Motor neuron (in vitro differentiated cells): ENCODE results near the gene ACP7. TPM values are rescaled to one million over a fixed set of nuclear protein-coding genes. Genes with fewer than 3 reads are reported as not detected.

Experiments
- ATAC-seq, 8 experiments: fragments of 200-7000 bp; cut with Tn5 transposase; replicated peaks in 6 of 8; 2 replicates each; pipeline ENCODE4 v1.8.0; 2021; ENCODE audit warnings: mild to moderate bottlenecking in 8 of 8, moderate library complexity in 8 of 8
- H3K27ac ChIP-seq, 2 donors: fragments of 250-450 bp; sonication (Bioruptor Pico); 2 replicates each; pipeline ENCODE4 v1.9.0; 2021; ENCODE audit warnings: antibody characterized with exemption in 2 of 2, mild to moderate bottlenecking in 2 of 2, moderate library complexity in 1 of 2
- H3K4me1 ChIP-seq, 2 donors: fragments of 250-450 bp; sonication (Bioruptor Pico); replicated peaks in 1 of 2; 2 replicates each; pipeline ENCODE4 v1.6.1; 2021; ENCODE audit warnings: antibody characterized with exemption in 2 of 2, mild to moderate bottlenecking in 2 of 2, moderate library complexity in 1 of 2
- H3K4me3 ChIP-seq, 5 donors: fragments of 250-450 bp; sonication (Bioruptor Pico); 2 replicates each; pipeline ENCODE4 v1.9.0; 2021; ENCODE audit warnings: antibody characterized with exemption in 5 of 5, mild to moderate bottlenecking in 5 of 5, moderate library complexity in 4 of 5
- WGBS, 10 experiments: fragments of 450-650 bp; shearing (Covaris generic); methylation state at CpG; one replicate each; pipeline ENCODE4 v1.0.0; 2022; 5-methylcytosine and 5-hydroxymethylcytosine counted together
- in situ Hi-C, 9 experiments: fragments of 400-800 bp; cut with MboI; loops; one replicate each; pipeline ENCODE4 v1.15.0; 2021; ENCODE audit warnings: low sequenced_read_pairs in 9 of 9, low pct_unique_long_range_greater_than_20kb in 2 of 9; ENCODE audit not compliant: unreplicated experiment in 9 of 9
- total RNA-seq, 8 experiments: library from RNA; unstranded; fragments of 300-600 nt; gene quantifications; 2 replicates each; pipeline versions ENCODE4 v1.2.3 to v1.2.4, GENCODE V29; 2022

Gene ACP7
- total RNA-seq, 8 experiments from 2014 or later, result 0.07 to 0.42 (median 0.15) TPM; not detected in 3

DNA sequence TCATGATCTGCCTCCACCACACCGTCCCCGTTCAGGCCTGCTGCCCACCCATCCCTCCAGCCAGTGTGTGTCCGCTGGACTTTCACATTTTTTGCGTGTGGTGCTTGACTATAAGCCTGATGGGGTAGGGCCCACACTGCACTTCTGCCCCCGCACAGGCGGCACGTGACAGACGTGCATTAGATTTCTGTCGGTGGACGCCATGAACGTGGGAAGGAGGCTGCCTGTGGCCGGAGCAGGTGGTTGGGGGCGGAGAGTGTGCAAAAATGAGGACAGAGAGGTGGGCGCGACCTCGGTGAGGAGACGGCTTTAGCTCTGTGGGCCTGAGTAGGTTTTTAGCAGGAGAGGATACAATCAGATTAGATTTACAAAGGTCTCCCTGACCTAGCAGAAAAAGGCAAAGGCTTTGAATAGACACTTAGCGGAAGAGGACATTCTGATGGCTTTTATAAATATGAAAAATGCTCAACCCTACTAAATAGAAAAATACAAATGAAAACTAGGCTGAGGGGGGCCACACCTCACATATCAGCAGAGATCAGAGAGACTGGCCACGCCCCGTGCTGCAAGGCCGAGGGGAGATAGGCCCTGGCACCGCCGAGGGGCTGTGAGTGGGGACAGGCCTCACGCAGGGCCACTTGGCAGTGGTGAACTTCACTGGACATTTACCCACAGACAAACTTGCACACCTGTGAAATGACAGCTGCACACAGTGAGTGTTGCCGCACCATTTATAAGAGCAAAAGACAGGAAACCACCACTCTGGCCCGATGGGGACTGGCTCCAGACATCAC is 66.8 kb downstream of the ACP7 start:
- Histone ChIP-seq H3K4me1 (no peaks in the 10 kb centered on the region), H3K27ac (no peak overlapping the region), H3K4me3 (no peak overlapping the region)
- in situ Hi-C loops, result no loop called here
- 20 to 100% (median 76%) methylated on average over 1 to 8 of the region's 26 CpGs; no CpG with 5 or more reads in 3 of the 10 experiments for WGBS, 10 experiments
- ATAC-seq, result no peak

DNA sequence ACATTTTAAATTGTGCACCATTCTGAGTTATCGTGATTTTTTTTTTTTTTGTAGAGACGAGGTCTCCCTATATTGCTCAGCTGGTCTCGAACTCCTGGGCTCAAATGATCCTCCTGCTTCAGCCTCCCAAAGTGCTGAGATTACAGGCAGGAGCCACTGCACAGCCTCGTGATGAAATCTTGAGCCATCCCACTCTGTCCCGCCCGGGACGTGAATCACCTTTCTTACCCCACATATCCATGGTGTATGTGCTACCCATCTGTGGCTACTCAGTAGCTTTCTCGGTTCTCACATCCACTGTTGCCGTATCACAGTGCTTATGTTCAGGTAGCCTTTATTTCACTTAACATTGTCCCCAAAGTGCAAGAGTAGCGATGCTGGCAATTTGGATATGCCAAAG is 67.9 kb downstream of the ACP7 start:
- ATAC-seq, result no peak
- in situ Hi-C loops, result no loop called here
- WGBS, 10 experiments, result 69 to 100% (median 84%) methylated on average over 2 to 8 of the region's 10 CpGs; no CpG with 5 or more reads in 2 of the 10 experiments
- Histone ChIP-seq H3K4me1 (peaks cover 6 to 10% of the 10 kb centered on the region in 2 donors), H3K27ac (no peak overlapping the region), H3K4me3 (no peak overlapping the region)

DNA sequence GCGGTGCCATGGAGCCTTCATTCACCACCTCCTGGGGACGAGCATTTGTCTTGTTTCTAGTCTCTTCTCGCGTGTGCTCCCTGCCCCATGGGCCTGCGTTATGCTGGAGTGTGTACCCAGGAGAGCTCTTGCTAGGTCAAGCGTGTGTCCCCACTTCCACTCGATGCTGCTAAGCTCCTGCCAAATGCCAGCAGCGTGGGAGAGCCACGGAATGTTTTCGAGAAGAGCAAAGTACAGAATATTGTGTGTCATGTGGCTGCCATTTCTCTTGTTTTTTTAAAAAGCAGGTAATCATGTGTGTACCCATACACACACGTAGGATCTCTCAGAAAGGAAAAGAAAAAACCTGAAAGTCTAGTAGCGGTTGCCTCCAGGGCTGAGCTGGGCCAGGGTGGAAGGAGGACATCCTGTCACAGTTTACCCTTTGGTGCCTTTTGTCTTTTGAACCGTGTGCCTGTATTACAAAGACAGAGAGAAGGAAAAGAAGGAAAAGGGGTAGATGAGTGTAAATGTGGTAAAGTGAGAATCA is 70.0 kb downstream of the ACP7 start:
- 81 to 100% (median 96%) methylated on average over 2 to 10 of the region's 13 CpGs; no CpG with 5 or more reads in 2 of the 10 experiments for WGBS, 10 experiments
- no peak for ATAC-seq
- Histone ChIP-seq H3K4me3 (no peak overlapping the region), H3K27ac (no peak overlapping the region), H3K4me1 (peaks cover 6 to 13% of the 10 kb centered on the region in 2 donors)
- in situ Hi-C loops, result no loop called here

DNA sequence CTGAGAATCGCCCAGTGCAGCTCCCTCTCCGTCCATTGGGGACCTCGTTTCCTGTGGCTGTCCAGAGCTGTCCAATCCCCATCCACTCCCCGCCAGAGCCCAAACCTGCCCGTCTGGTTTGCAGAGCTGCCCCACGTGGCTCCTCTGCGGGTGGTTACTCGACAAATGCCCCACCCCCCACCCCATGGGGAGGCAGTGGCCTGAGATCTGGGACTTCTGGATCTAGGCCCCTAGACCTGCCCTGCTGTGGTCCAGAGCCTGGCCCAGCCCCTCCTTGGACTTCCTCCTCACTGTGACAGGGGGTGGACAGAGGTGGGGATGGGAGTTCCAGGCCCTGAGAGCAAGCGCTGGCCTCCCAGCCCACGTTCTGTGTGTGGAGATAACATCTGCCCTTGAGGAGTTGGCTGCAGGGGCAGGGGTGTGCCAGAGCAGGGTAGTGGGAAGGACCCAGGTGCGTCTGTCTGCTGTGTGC is 70.5 kb downstream of the ACP7 start:
- in situ Hi-C loops, result no loop called here
- Histone ChIP-seq H3K27ac (no peak overlapping the region), H3K4me1 (peaks cover 6 to 13% of the 10 kb centered on the region in 2 donors), H3K4me3 (no peak overlapping the region)
- WGBS, 10 experiments, result 70 to 100% (median 70%) methylated on average over 1 to 2 of the region's 11 CpGs; no CpG with 5 or more reads in 7 of the 10 experiments
- ATAC-seq, result peak in 2 of 8 experiments; percentile 36 to 53

DNA sequence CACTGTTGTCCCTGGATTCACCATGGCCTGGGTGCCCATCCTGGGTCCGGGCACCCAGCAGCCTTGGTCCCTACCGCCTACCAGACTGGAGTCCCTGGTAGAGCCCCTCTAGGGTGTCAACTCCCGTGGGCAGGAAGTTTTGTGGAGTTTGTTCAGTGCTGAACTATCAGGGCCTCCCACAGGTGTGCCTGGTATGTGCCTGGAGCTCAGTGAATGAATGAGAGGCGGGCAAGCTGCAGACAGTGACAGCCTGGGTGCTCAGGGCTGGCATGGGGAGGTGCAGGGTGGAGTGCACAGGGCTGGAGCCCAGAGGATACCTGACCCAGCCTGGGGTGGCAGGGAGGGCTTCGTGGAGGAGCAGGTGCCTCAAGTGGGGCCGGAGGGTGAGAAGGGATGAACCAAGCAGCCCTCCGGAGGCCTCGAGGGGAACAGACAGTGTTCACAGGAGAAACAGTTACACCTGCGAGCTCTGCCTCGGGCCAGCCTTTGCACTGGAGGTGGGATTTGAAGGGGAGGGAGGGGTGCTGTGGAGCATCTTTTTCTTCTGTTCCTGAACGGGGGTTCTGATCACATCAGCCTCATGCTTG is 71.0 kb downstream of the ACP7 start:
- peaks cover 6 to 13% of the 10 kb centered on the region in 2 donors for H3K4me1 ChIP-seq
- H3K27ac ChIP-seq, result no peak overlapping the region
- no peak for ATAC-seq
- H3K4me3 ChIP-seq, result no peak overlapping the region
- 70 to 83% methylated on average over 2 to 3 of the region's 11 CpGs; no CpG with 5 or more reads in 8 of the 10 experiments for whole genome bisulfite sequencing, 10 experiments
- in situ Hi-C loops, result no loop called here

DNA sequence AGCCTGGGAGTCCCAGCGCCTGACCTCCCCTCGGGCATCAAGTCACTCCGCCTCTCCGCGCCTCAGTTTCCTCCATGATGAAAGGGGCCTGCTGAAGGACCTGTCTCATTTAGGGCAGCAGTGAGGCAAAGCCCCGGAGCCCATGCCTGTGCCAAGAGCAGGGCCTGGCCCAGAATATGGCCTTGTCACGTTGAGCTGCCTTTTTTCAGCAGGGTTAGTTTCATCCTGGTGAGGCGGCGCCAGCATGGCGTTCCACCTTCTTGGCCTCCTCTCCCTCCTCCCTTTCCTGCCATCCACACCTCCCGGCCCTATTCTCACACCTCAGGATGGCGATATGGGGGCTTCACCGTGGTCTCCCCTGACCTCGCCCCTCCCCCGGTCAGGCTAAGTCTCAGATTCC is 71.6 kb downstream of the ACP7 start:
- in situ Hi-C loops, result no loop called here
- Histone ChIP-seq H3K4me3 (no peak overlapping the region), H3K4me1 (peaks cover 6 to 13% of the 10 kb centered on the region in 2 donors), H3K27ac (no peak overlapping the region)
- WGBS, 10 experiments, result 80 to 100% (median 91%) methylated on average over 1 to 6 of the region's 15 CpGs; no CpG with 5 or more reads in 6 of the 10 experiments
- ATAC-seq, result no peak

DNA sequence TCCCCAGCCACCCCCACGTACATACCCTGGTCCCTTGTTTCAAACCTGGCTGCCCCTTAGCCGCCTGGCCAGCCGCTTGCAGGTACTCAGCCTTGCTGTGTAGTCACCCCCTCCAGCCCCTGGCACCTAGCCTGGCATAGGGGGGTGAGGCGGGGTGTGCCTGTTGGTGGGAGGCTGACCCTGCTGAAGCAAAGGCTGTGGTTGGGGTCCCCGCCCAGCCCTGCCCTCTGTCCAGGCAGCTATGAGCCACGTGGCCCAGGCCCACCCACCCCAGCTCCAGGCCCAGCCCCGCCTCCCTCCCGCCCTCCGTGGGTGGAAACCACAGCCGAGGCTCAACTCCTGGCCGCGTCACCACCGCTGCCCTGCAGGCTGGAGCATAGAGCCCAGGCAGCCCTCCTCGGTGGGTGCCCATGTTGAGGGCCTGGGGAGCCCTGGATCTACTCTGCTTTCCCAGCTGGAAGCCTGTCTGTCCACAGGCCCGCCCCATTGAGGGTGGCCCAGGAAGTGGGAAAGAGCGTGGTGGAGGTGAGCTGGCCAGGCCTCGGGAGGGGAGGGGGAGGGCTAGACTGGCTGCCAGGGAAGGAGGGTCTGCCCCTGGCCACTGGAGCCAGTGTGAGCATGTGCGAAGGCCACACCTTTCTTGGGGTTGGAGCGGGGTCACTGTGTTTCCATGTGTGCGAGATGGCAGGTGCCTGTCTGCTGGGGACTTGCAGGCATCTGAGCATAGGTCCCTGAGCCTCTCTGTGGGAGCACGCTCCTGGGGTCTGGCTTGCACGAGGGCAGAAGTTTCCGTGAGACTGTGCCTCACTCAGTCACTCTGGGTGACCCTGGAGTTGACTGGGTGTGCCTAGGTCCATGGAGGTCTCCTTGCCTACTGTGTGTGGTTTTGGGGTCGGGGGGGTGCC is 72.4 kb downstream of the ACP7 start:
- WGBS, 10 experiments, result 50 to 100% methylated on average over 1 of the region's 24 CpGs; no CpG with 5 or more reads in 8 of the 10 experiments
- ATAC-seq, result peak; percentile 35 to 81 (median 65)

DNA sequence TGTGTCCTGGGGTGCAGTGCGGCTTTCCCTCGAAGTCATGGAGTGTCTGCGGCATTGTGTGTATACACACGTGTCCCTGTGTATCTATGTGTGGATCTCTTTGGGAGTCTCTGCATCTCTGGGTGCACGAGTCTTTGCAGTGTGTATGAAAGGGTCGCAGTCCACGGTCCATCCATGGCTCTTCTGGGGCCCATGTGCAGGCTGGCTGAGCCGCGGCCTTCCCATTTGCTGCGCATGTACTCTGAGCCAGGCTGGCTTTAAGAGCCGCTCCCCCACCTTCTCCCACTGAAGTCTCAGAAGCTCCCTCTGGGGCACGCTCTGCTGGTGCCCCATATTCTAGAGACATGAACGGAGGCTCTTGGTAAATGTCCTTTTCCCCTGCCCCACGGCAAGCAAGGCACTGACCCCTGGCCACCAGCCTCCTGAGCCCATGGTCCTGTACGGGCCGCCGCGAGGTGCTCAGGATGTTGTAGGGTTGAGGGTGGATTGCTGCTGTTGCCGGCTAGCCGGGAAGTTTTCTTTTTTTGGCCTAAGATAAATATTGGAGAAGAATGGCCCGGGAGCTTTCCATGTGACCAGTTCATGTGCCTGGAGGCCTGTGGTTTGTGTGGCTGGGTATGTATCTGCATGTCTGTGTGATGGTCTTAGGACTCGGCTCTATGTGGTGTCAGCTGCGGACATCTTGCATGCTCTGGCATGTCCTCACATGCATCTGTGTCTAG is 73.3 kb downstream of the ACP7 start:
- WGBS, 10 experiments, result 80 to 100% (median 90%) methylated on average over 1 to 16 of the region's 23 CpGs; no CpG with 5 or more reads in 4 of the 10 experiments
- in situ Hi-C loops, result no loop called here
- Histone ChIP-seq H3K4me3 (no peak overlapping the region), H3K27ac (no peak overlapping the region), H3K4me1 (peaks cover 6 to 13% of the 10 kb centered on the region in 2 donors)
- ATAC-seq, result peak in 2 of 8 experiments; percentile 34 to 39

More for the DNA sequence above, 72.4 kb downstream of the ACP7 start:
- in situ Hi-C loops, result no loop called here
- H3K4me1 ChIP-seq, result peaks cover 6 to 13% of the 10 kb centered on the region in 2 donors
- H3K4me3 ChIP-seq, result no peak overlapping the region
- no peak overlapping the region for H3K27ac ChIP-seq

DNA sequence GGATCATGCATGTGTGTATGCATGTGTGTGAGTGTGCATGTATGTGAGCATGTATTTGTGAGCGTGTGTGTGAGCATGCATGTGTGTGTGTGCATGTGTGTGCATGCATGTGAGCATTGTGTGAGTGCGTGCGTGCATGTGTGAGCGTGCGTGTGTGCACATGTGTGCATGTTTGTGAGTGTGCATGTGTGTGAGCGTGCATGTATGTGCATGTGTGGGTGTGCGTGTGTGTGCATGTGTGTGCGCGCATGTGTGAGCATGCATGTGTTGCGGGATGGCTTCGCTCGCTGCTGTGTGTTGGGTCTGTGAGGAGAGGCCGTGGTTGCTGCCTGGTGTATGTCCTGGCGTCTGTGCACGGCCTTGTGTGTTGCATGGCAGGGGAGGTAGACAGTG is 73.8 kb downstream of the ACP7 start:
- in situ Hi-C loops, result no loop called here
- Histone ChIP-seq H3K4me3 (no peak overlapping the region), H3K27ac (no peak overlapping the region), H3K4me1 (peaks cover 6 to 17% of the 10 kb centered on the region in 2 donors)
- no peak for ATAC-seq
- 80 to 100% (median 95%) methylated on average over 1 to 9 of the region's 15 CpGs; no CpG with 5 or more reads in 5 of the 10 experiments for WGBS, 10 experiments

DNA sequence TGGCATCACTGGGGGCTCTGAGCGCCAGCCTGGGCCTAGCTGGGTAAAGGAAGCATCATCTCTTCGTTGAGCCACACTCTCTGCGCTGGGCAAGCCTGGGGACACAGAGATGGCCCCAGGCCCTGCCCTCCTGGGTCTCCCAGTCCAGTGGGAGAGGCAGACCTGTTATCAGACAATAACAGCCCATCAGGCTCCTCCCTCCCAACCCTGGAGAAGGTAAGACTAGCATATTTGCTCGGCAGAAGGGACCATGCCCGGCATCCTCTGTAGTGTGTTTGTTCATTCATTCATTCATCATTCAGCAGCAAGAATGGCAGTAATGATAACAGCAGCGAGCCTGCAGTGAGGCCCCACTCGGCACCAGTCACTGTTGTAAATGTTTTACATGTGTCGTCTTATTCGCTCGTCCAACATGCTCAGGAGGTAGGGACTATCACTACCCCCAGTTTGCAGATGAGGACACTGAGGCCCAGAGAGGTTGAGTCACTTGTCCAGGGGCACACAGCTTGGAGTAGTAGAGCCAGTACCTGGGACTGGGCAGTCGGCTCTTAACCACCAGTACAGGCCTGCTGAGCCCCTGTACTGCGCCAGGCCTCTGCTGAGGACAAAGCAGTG is 74.6 kb downstream of the ACP7 start:
- in situ Hi-C loops, result no loop called here
- no peak for ATAC-seq
- peaks cover 6 to 19% of the 10 kb centered on the region in 2 donors for H3K4me1 ChIP-seq
- no peak overlapping the region for H3K27ac ChIP-seq
- 72 to 100% (median 91%) methylated on average over 1 to 4 of the region's 12 CpGs; no CpG with 5 or more reads in 3 of the 10 experiments for WGBS, 10 experiments
- H3K4me3 ChIP-seq, result no peak overlapping the region

DNA sequence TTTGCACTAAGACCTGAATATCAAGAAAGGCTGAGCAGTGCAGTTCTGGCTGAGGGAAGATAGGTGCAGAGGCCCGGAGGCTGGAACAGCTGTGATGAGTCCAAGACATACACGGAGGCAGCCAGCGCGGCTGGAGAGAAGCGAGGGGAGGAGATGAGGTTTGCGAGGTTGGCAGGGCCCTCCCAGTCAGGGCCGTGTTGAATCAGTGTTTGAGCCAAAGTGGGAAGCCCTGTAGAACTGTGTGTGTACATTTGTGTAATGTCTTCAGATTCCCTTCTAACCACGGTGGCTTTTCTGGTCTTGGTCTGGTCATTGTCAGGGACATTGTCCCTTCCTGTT is 76.3 kb downstream of the ACP7 start:
- WGBS, 10 experiments, result 0 to 84% (median 70%) methylated on average over 1 to 7 of the region's 8 CpGs; no CpG with 5 or more reads in 4 of the 10 experiments
- Histone ChIP-seq H3K27ac (no peak overlapping the region), H3K4me3 (no peak overlapping the region), H3K4me1 (peaks cover 6 to 19% of the 10 kb centered on the region in 2 donors)
- in situ Hi-C loops, result no loop called here
- peak in 2 of 8 experiments; percentile 63 to 67 for ATAC-seq
